Ovary (tissue), 9 donors: ENCODE measurements around the gene HNRNPA3. TPM values are rescaled to one million over a fixed set of nuclear protein-coding genes. Genes with fewer than 3 reads are reported as not detected.

Source experiments
- DNase-seq, 5 donors: peaks; one replicate each; pipeline ENCODE4 v3.0.0-alpha.2; 2019 to 2020
- H3K27ac ChIP-seq, 2 donors: fragments of 200-600 bp; one replicate each; pipeline versions ENCODE4 v1.5.1 to v1.8.0; 2019 to 2022
- H3K27me3 ChIP-seq: fragments of 200-600 bp; one replicate; pipeline ENCODE4 v1.8.0; 2022
- H3K36me3 ChIP-seq: fragments of 200-600 bp; sonication (generic); one replicate; pipeline ENCODE4 v1.5.1; 2019
- H3K4me1 ChIP-seq: one replicate; pipeline ENCODE4 v1.8.1; 2013; ENCODE audit warnings: mild to moderate bottlenecking, moderate library complexity; ENCODE audit not compliant: insufficient read depth
- H3K4me3 ChIP-seq: fragments of 200-600 bp; sonication (generic); one replicate; pipeline ENCODE4 v1.5.1; 2017
- H3K9me3 ChIP-seq, 2 donors: fragments of 200-600 bp in 1 of 2; sonication (generic) in 1 of 2; one replicate each; pipeline versions ENCODE4 v1.5.1 to v1.8.1; 2013 to 2019; ENCODE audit warnings: mild to moderate bottlenecking in 1 of 2, moderate library complexity in 1 of 2
- EP300 ChIP-seq: sonication (generic); formaldehyde crosslinking; IDR thresholded peaks from one replicate; pipeline ENCODE4 v1.6.1; 2017; ENCODE audit warnings: antibody characterized with exemption
- POLR2A ChIP-seq: fragments of 450-650 bp; IDR thresholded peaks from one replicate; pipeline ENCODE4 v1.6.1; 2017; ENCODE audit warnings: antibody characterized with exemption, mild to moderate bottlenecking, moderate library complexity
- WGBS, 3 donors: extraction: QIAGEN DNeasy Blood & Tissue Kit in 1 of 3; methylation state at CpG; one replicate each; pipeline versions ENCODE4 v1.1.5 to v1.1.7; 2013 to 2017; 5-methylcytosine and 5-hydroxymethylcytosine counted together
- intact Hi-C, 4 donors: fragments of 100-400 bp; cut with DNase I; formaldehyde crosslinking; loops; one replicate each; pipeline versions ENCODE4 v1.11.0 to v1.15.1; 2022 to 2023
- polyA plus RNA-seq, 2 donors: library from polyadenylated mRNA; stranded (reverse); fragments of 200-250 nt in 1 of 2; fragments of 350-450 nt in 1 of 2; fragmentation: Illumina TruSeq in 1 of 2; extraction: RNeasy Lipid Tissue Mini Kit (QIAGEN cat#74804) in 1 of 2; gene quantifications; one replicate each; pipeline ENCODE4 v1.2.3, GENCODE V29; 2013 to 2014
- total RNA-seq, 7 donors: library from RNA; depleted of rRNA in 2 of 7; stranded (reverse); fragments of >200 nt in 2 of 7; fragmentation: NEBNext Ultra II Directional in 3 of 7; extraction: Animal tissue kit (Norgen Biotek cat#: 25700) in 3 of 7; gene quantifications; one replicate each; pipeline versions ENCODE4 v1.1.0 to v1.2.4, GENCODE V29; 2016 to 2023
- TF ChIP-seq, protein P1 (sequence below), 3 donors: fragments of 450-650 bp in 2 of 3; fragments of 200-600 bp in 1 of 3; IDR thresholded peaks; one replicate each; pipeline versions ENCODE4 v1.5.1 to v1.8.0; 2016 to 2022; ENCODE audit warnings: antibody characterized with exemption in 3 of 3, mild to moderate bottlenecking in 1 of 3
- donor health status: DM: no; HTN: no; CAD: no; lungs with moderate emphysema.
- donor health status: DM: no; HTN: no; CAD: no.
- donor health status: Bipolar disorder and iron deficiency.
- donor health status: DM: yes; HTN: yes; CAD: no.
- donor health status: DM: no; HTN: no; CAD: no.
- donor health status: DM: yes; HTN: yes; CAD: no.

The HNRNPA3 gene
- total and polyA plus RNA-seq, 9 donors = 71.0 to 273 (median 216) TPM

DNA sequence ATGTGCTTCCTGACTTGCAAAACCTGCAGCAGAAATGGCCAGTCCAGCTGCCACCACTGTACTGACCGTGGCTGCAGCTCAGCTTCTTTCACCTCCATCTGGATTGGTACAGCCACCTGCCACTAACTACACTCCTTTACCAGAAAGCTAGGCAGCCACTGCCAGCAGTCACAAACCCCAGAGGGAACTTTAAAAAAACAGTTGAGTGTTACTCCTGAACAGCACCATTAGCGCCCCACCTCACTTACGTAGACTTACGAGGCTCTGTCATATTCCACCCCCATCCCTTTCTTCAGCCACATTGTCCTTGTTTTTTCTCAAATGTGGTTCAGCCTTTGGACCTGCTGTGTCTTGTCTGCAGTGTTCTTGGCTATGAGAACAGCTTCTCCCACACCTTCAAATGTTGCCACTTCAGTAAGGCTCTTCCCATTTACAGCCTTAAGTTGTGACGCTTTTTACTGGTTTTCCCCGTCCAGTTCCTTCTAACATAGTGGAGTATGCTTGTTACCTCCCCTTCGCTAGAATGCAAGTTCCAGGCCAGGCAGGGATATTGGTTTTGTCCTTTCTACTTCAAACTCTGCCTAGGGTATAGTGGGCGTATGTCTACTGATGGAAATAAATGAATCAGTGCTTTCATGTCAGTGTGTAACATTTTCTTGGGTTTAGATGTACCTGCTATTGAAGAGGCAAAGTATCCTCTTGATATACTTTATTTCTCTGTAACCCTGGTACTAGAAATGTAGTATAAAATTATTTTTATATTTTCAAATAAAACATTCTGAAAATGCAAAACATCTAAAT, 17.0 kb downstream of the HNRNPA3 start:
- no peak overlapping the region for H3K27ac ChIP-seq
- WGBS, 3 donors = 63 to 71% (median 67%) methylated on average over 8 of the region's 8 CpGs

GRCh38 chr2:177231270-177231669, 18.7 kb downstream of the HNRNPA3 start:
- no peak for DNase-seq
- intact Hi-C loops = no loop called here
- Histone ChIP-seq H3K27me3 (no peaks in the 10 kb centered on the region), H3K9me3 (no peaks in the 10 kb centered on the region), H3K4me3 (no peak overlapping the region), H3K4me1 (peaks cover 1% of the 10 kb centered on the region), H3K27ac (no peak overlapping the region), H3K36me3 (no peaks in the 10 kb centered on the region)
- no peak for TF ChIP-seq EP300
- TF ChIP-seq POLR2A = no peak
- TF ChIP-seq, protein P1, sequence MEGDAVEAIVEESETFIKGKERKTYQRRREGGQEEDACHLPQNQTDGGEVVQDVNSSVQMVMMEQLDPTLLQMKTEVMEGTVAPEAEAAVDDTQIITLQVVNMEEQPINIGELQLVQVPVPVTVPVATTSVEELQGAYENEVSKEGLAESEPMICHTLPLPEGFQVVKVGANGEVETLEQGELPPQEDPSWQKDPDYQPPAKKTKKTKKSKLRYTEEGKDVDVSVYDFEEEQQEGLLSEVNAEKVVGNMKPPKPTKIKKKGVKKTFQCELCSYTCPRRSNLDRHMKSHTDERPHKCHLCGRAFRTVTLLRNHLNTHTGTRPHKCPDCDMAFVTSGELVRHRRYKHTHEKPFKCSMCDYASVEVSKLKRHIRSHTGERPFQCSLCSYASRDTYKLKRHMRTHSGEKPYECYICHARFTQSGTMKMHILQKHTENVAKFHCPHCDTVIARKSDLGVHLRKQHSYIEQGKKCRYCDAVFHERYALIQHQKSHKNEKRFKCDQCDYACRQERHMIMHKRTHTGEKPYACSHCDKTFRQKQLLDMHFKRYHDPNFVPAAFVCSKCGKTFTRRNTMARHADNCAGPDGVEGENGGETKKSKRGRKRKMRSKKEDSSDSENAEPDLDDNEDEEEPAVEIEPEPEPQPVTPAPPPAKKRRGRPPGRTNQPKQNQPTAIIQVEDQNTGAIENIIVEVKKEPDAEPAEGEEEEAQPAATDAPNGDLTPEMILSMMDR (IDR thresholded peaks at IDR 0.05) = no peak
- 73 to 93% (median 81%) methylated on average over 3 of the region's 3 CpGs for WGBS, 3 donors

More for the DNA sequence above, 17.0 kb downstream of the HNRNPA3 start:
- no peak for DNase-seq
- no peaks in the 10 kb centered on the region for H3K4me1 ChIP-seq
- intact Hi-C loops = no loop called here
- no peaks in the 10 kb centered on the region for H3K36me3 ChIP-seq
- no peaks in the 10 kb centered on the region for H3K9me3 ChIP-seq
- H3K27me3 ChIP-seq = no peaks in the 10 kb centered on the region
- H3K4me3 ChIP-seq = no peak overlapping the region
- TF ChIP-seq POLR2A = no peak
- TF ChIP-seq, protein P1 (IDR thresholded peaks at IDR 0.05) = no peak
- TF ChIP-seq EP300 = no peak

DNA sequence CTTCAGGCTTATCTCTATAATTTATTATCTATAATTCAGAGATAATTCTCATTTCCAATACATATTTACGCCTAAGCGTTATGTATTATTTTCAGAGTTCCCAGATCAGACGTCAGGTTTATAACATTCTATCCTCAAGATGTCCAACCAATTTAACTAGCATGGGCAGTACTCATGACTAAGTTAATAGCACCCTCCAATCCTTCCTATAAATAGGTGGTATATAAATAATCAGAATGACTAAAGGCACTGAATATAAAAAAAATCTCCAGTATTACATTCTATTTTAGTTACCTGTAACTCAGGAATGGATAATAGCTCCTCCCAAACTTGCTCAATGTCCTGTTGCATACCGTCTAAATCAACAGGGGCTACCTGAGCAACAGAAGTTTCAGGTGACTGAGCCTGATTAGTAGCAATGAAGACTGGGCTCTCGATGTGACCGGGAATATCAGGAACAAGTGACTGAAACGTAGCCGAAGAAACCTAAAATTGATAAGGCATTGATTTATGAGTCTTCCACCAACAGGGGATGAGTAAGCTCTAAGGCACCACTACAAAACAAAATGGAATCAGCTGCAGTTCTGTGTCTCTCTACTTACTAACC, 19.6 kb downstream of the HNRNPA3 start:
- H3K4me1 ChIP-seq = peaks cover 4% of the 10 kb centered on the region
- DNase-seq = no peak
- H3K4me3 ChIP-seq = no peak overlapping the region
- H3K27ac ChIP-seq = no peak overlapping the region
- no peaks in the 10 kb centered on the region for H3K9me3 ChIP-seq
- intact Hi-C loops = no loop called here
- no peaks in the 10 kb centered on the region for H3K36me3 ChIP-seq
- 78 to 83% (median 80%) methylated on average over 8 of the region's 8 CpGs for WGBS, 3 donors
- H3K27me3 ChIP-seq = no peaks in the 10 kb centered on the region
- TF ChIP-seq POLR2A (no peak), EP300 (no peak)
- TF ChIP-seq, protein P1 (IDR thresholded peaks at IDR 0.05) = no peak

GRCh38 chr2:177234267-177234666, 21.7 kb downstream of the HNRNPA3 start:
- peaks cover 13% of the 10 kb centered on the region for H3K4me1 ChIP-seq
- H3K9me3 ChIP-seq = no peaks in the 10 kb centered on the region
- intact Hi-C loops = no loop called here
- H3K36me3 ChIP-seq = no peaks in the 10 kb centered on the region
- H3K27ac ChIP-seq = no peak overlapping the region
- H3K27me3 ChIP-seq = no peaks in the 10 kb centered on the region
- DNase-seq = no peak
- TF ChIP-seq EP300 (no peak), POLR2A (no peak)
- H3K4me3 ChIP-seq = no peak overlapping the region

DNA sequence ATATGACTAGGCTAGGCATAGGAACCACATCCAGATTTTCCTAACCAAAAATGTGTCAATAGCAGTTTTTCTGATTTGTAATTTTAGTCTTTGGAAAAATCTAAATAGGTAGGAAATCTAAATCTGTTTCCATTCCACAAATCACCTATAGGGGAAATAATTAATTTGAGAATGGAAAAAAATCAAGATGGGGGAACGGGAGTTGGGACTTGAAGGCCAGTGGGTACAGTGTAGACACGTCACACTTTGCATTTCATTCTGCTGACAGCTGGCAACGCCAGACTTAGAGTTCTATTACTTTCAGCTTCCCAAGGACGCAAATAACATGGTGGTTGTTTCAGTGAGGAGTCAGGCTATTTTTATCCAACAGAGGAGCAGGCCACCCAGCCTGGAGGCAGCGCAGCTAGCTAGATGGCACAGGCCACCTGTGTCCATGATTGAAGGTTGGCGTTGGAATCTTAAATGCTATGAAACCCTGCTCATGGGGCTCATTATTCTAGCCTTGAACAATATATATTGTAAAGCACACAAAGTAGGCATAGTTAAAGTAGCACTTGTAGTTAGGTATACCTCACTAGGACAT, 23.4 kb downstream of the HNRNPA3 start:
- TF ChIP-seq, protein P1 (IDR thresholded peaks at IDR 0.05) = no peak
- no peak for TF ChIP-seq EP300
- TF ChIP-seq POLR2A = no peak
- Histone ChIP-seq H3K9me3 (no peaks in the 10 kb centered on the region), H3K27me3 (no peaks in the 10 kb centered on the region), H3K4me3 (no peak overlapping the region), H3K36me3 (no peaks in the 10 kb centered on the region), H3K27ac (no peak overlapping the region), H3K4me1 (peaks cover 20% of the 10 kb centered on the region)
- DNase-seq = no peak
- WGBS, 3 donors = 77 to 83% (median 80%) methylated on average over 6 of the region's 6 CpGs
- intact Hi-C loops = no loop called here
